HG03378 (cell line): ENCODE results near the gene NME5.
"Not testable (repeated sequence)": the region's sequence is repeated elsewhere in the genome, so short reads cannot be mapped to it uniquely, and the experiment has no call there.

Experiments used
- ATAC-seq: cut with Tn5 transposase; IDR thresholded peaks from one replicate; pipeline ENCODE4 v1.9.1; 2021; ENCODE audit warnings: mild to moderate bottlenecking, moderate library complexity; ENCODE audit not compliant: unreplicated experiment

The NME5 gene

GRCh38 chr5:138138949-138139780, at the start of gene NME5:
NME5 (minus strand) TSS chr5:138139428; CDS start chr5:138138780, 648 bp downstream.
- no peak for ATAC-seq

DNA sequence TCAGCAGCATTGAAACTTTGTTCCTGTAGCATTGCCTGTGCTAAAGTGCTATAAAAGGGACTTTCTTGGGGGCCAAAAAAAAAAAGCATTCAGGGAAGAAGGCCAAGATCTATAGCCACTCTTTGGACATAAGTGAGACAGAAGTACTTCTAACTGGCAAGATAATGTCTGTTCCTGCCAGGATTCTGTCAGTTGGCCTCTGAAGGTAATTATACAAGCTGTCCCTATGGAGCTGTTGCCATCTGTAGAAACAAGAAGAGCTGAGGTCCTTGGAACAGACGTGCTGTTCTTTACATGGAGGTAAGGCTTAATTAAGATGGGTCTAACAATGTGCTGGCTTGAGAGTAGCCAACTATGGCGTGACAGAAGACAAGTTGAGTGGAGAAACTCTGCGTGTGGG, 49.4 kb upstream of the NME5 start:
- ATAC-seq: no peak

- no peak for ATAC-seq
These were observed 46.8 kb upstream of the NME5 start for GRCh38 chr5:138186002-138186447.

GRCh38 chr5:138182808-138183207, 43.6 kb upstream of the NME5 start:
- no peak for ATAC-seq

DNA sequence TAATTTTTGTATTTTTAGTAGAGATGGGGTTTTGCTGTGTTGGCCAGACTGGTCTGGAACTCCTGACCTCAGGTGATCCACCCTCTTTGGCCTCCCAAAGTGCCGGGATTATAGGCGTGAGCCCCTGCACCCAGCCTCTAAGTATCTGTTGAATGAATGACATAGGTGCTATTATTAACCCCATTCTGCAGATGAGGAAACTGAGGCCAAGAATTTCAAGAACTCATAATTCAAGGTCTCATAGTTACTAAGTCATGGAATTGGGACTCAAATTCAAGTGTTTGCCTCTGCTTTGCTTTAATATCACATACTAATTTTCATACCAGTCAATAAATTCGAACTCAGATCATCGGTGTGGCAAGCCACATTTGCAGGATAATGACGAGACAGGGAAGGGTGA, 41.6 kb upstream of the NME5 start:
- ATAC-seq: no peak

DNA sequence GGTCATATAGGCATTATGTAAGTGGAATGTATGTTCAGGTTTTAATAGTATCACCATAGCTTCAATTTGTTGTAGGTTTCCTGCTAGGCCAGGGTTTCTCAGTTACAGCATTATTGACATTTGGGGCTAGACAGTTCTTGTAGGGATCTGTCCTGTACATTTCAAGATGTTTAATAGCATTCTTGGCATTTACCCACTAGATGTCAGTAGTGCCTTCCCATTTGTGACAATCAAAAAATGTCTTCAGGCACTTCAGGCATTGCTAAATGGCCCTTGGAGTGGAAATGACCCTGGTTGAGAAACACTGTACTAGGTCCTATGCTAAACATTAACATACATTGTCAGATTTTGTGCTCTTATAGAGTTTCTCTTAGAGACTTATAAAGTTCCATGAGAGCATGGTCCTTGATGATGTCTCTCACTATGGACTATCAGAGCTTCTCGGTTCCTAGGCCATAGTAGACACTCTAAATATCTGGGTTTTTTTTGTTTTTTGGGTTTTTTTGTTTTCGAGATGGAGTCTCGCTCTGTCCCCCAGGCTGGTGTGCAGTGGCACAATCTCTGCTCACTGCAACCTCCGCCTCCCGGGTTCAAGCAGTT, 41.1 kb upstream of the NME5 start:
- no peak for ATAC-seq

DNA sequence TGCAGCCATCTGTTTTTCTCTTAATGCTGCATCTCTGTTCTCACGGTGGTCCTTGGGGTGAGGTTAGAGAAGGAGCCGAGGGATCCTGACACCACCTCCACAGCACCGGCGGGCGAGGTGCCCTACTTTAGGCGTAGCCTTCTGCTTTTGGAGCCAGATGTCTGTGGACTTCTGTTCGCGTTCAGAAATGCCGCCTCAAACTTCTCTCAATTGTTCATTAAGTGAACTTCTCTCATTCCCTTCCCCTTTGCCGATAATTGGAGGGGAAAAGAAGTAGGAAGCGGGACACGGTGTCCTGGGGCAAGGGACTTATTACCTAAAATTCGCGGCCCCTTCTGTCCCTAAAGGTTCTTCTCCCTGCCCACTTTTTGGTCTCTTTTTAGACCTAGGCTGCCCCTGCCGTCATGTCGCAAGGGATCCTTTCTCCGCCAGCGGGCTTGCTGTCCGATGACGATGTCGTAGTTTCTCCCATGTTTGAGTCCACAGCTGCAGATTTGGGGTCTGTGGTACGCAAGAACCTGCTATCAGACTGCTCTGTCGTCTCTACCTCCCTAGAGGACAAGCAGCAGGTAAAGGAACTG, 40.1 kb upstream of the NME5 start:
- ATAC-seq: peak; percentile 8

- ATAC-seq: peak; percentile 76
These were observed 39.5 kb upstream of the NME5 start, which contains the start of the genes BRD8 and KIF20A for GRCh38 chr5:138178516-138179276. BRD8 (minus strand) TSS chr5:138178630; CDS start chr5:138178614, 16 bp downstream. KIF20A (plus strand) TSS chr5:138179112; CDS start chr5:138179681, 569 bp downstream.

- ATAC-seq: no peak
These were observed 38.8 kb upstream of the NME5 start for GRCh38 chr5:138177941-138178515.

- no peak for ATAC-seq
These were observed 31.1 kb upstream of the NME5 start for GRCh38 chr5:138170299-138170698.

DNA sequence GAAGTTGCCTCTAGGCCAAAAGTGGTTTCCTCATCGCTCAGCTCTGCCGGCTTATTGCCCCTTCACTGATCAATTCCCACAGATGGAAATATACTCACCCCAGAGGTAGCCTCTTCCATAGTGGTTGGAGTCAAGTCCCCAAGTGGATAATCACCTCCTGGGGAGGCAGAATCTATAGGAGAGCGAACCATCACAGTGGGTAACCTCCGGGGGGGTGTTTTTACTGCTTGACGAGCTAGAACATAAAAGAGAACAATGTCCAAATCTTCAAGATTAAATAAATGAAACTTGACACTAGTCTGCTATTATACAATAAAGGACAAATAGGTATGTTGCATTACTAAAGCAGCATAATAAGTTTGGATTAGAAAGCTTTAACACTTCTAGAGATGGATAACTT, 29.9 kb upstream of the NME5 start:
- no peak for ATAC-seq

DNA sequence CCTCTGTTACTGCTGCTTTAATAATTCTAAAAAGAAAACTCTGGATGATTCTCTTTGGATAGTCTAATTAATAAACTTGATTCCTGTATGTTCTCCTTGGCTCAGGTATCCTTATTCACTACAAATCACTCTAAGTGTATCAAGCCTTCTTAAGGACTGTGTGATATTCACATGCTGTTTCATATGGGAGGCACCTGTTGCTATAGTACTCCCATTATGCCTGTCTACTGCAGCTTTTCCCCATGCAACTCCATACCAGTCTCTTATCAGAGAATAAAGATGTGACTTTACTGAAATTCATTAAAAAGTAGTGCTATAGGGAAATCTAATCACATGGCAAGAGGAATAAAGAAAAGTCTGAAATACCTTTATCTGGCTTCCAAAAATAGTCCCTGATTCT, 24.5 kb upstream of the NME5 start:
- no peak for ATAC-seq

GRCh38 chr5:138160706-138161105, 21.5 kb upstream of the NME5 start:
- ATAC-seq: no peak

DNA sequence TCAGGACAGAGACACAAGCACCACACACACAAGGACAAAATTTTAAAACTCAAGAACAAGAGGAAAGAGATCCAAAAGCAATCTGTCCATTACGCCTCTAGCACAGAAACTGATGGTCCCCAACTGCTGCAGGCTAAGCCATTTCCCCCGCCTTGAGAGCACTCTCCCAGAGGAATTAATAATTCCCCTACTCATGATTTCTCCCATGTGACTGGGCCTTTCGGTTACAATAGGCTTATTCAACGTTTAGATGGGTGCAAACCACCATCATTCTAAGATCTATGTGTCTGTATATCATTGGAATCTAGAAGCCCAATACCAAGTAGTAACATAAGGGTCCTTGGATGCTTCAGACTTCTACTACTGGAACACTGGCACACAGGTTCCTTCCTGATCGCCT, 20.4 kb upstream of the NME5 start:
- no peak for ATAC-seq

DNA sequence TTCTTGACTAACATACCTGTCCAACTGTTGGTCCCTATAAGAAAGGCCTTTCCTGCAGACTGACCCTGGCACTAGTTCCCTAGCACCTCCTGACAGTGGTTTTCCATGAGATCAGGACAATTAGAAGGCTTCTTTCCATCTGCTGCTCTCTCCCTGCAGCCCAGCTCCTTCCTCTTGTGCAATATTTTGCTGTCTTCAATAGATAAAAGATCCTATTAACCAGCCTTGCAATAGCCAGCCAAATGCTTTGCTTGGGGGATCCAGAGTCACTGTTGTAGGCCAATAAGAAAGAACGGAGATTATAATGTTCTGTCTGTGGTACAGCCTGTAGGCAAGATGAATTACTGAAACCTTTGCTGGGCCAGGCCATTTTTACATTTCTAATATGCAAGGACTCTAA, 18.4 kb upstream of the NME5 start:
- ATAC-seq: no peak

- not testable (repeated sequence) for ATAC-seq
These were observed 16.7 kb upstream of the NME5 start for GRCh38 chr5:138155977-138156376.

- no peak for ATAC-seq
These were observed 10.3 kb upstream of the NME5 start for GRCh38 chr5:138149530-138149929.

DNA sequence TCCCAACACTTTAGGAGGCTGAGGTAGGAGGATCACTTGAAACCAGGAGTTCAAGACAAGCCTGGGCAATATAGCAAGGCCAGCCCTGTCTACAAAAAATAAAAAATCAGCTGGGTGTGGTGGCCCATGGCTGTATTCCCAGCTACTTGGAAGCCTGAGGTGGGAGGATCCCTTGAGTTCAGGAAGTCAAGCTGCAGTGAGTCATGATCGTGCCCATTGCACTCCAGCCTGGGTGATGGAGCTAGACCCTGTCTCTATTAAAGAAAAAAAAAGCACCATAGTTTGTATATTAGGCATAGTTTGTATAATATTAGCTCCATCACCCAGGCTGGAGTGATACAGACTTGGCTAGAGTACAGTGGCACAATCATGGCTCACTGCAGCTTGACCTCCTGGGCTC, 9.6 kb upstream of the NME5 start:
- no peak for ATAC-seq

DNA sequence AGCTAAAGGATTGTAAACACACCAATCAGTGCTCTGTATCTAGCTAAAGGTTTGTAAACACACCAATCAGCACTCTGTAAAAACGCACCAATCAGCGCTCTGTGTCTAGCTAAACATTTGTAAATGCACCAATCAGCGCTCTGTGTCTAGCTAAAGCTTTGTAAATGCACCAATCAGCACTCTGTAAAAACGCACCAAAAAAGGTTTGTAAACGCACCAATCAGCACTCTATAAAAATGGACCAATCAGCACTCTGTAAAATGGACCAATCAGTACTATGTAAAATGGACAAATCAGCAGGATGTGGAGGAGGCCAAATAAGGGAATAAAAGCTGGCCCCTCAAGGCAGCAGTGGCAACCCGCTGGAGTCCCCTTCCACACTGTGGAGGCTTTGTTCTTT, 4.3 kb upstream of the NME5 start:
- not testable (repeated sequence) for ATAC-seq

DNA sequence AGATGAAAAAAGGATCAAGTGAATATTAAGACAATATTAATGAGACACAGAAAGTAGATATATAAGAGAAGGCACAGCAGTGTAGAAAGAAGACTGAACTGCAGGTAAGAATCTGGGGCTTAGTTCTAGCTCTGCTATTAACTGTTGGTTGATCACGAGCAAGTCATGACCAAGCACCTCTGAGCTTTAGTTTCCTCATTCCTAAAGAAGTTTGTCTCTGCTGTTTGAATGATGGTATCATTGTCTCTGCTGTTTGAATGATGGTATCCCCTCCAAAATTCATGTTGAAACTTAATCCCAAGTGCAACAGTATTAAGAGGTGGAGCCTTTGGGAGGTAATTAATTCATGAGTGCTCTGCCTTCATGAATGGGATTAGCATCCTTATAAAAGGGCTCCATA, 2.5 kb upstream of the NME5 start:
- no peak for ATAC-seq

GRCh38 chr5:138140268-138140667, 1.0 kb upstream of the NME5 start:
- no peak for ATAC-seq
